GM18505 (cell line): ENCODE data around the gene ASIC5.

Experiments
- ATAC-seq: cut with Tn5 transposase; IDR thresholded peaks from one replicate; pipeline ENCODE4 v1.9.1; 2021; ENCODE audit not compliant: unreplicated experiment
- POLR2A ChIP-seq: IDR thresholded peaks from 4 replicates; pipeline ENCODE4 v1.6.1; 2011; ENCODE audit warnings: borderline replicate concordance; ENCODE audit not compliant: insufficient read depth, insufficient read length; ENCODE audit errors: extremely low read depth

Gene ASIC5

GRCh38 chr4:155853189-155853588, 12.9 kb downstream of the ASIC5 start:
- TF ChIP-seq POLR2A = no peak
- no peak for ATAC-seq

GRCh38 chr4:155849042-155849441, 17.0 kb downstream of the ASIC5 start:
- TF ChIP-seq POLR2A = no peak
- ATAC-seq = no peak

- no peak for ATAC-seq
- no peak for TF ChIP-seq POLR2A
Measured at GRCh38 chr4:155846929-155847328, 19.1 kb downstream of the ASIC5 start.

GRCh38 chr4:155842080-155842479, 24.0 kb downstream of the ASIC5 start:
- no peak for TF ChIP-seq POLR2A
- ATAC-seq = no peak

- TF ChIP-seq POLR2A = no peak
- ATAC-seq = no peak
Measured at GRCh38 chr4:155837203-155837796, 28.8 kb downstream of the ASIC5 start.

- ATAC-seq = no peak
- TF ChIP-seq POLR2A = no peak
Measured at GRCh38 chr4:155832664-155833063, 33.4 kb downstream of the ASIC5 start.

- no peak for TF ChIP-seq POLR2A
- ATAC-seq = no peak
Measured at GRCh38 chr4:155828628-155829027, 37.4 kb downstream of the ASIC5 start.

- no peak for ATAC-seq
Measured at GRCh38 chr4:155822572-155822971, 43.5 kb downstream of the ASIC5 start.

GRCh38 chr4:155820887-155821518, 45.1 kb downstream of the ASIC5 start:
- no peak for TF ChIP-seq POLR2A
- ATAC-seq = no peak

More at GRCh38 chr4:155822572-155822971, 43.5 kb downstream of the ASIC5 start:
- no peak for TF ChIP-seq POLR2A

- no peak for TF ChIP-seq POLR2A
- ATAC-seq = no peak
Measured at GRCh38 chr4:155819066-155819465, 47.0 kb downstream of the ASIC5 start.

GRCh38 chr4:155818639-155819038, 47.4 kb downstream of the ASIC5 start:
- TF ChIP-seq POLR2A = no peak
- ATAC-seq = no peak

GRCh38 chr4:155811083-155811482, 55.0 kb downstream of the ASIC5 start:
- ATAC-seq = no peak
- no peak for TF ChIP-seq POLR2A

GRCh38 chr4:155809835-155810234, 56.2 kb downstream of the ASIC5 start:
- TF ChIP-seq POLR2A = no peak
- ATAC-seq = peak; percentile 97

- no peak for ATAC-seq
- no peak for TF ChIP-seq POLR2A
Measured at GRCh38 chr4:155807021-155807420, 59.1 kb downstream of the ASIC5 start.
